Measurements from ENCODE around the gene HOMER2.

- no peak for TF ChIP-seq CTCF (conservative IDR thresholded peaks at IDR 0.05 in 1 of 2, IDR thresholded peaks at IDR 0.05 in 1 of 2; ENCODE audit: low read depth in 1 of 2, low read length in 2 of 2)
- TF ChIP-seq EZH2 (IDR thresholded peaks at IDR 0.05; ENCODE audit: low read length, missing control alignments): no peak
These were observed 18.2 kb upstream of the HOMER2 start for GRCh38 chr15:82970696-82971095.

Measured in fibroblast of lung (primary cell).